MCF 10A (cell line): ENCODE results near the gene LRBA. TPM values are rescaled to one million over a fixed set of nuclear protein-coding genes. Genes with fewer than 3 reads are reported as not detected.

ENCODE experiments used
- BruUV-seq: library from RNA; stranded (reverse); fragments of 400-500 nt; replicated peaks from 2 replicates; lab custom pipeline; 2021; lab: Mats Ljungman, UMichigan
- CTCF ChIA-PET: fragments of 300-600 bp; sonication (Branson Sonifier 250); formaldehyde crosslinking; extraction: SDS; loops from one replicate; lab custom pipeline; 2021; ENCODE audit warnings: antibody characterized with exemption, inconsistent platforms; lab: Yijun Ruan, JAX
- POLR2A ChIA-PET: fragments of 300-600, 350-650 bp; sonication (Branson Sonifier 250); formaldehyde crosslinking; extraction: SDS; loops from one replicate; lab custom pipeline; 2020; ENCODE audit warnings: antibody characterized with exemption, inconsistent platforms; lab: Yijun Ruan, JAX
- DNase-seq: peaks from one replicate; pipeline ENCODE4 v3.0.0-alpha.2; 2018; ENCODE audit not compliant: unreplicated experiment
- H3K27ac Mint-ChIP-seq: one replicate; pipeline ENCODE4 v1.8.0; 2022; ENCODE audit warnings: mild to moderate bottlenecking, low read depth, mixed read lengths; ENCODE audit not compliant: unreplicated experiment
- H3K27me3 Mint-ChIP-seq: one replicate; pipeline ENCODE4 v1.8.0; 2022; ENCODE audit warnings: mixed read lengths; ENCODE audit not compliant: insufficient read depth, unreplicated experiment
- H3K36me3 Mint-ChIP-seq: one replicate; pipeline ENCODE4 v1.8.0; 2022; ENCODE audit warnings: mild to moderate bottlenecking, moderate library complexity, mixed read lengths; ENCODE audit not compliant: insufficient read depth, unreplicated experiment
- H3K4me1 Mint-ChIP-seq: one replicate; pipeline ENCODE4 v1.8.0; 2022; ENCODE audit warnings: mixed read lengths; ENCODE audit not compliant: insufficient read depth, unreplicated experiment
- H3K4me3 Mint-ChIP-seq: one replicate; pipeline ENCODE4 v1.8.0; 2022; ENCODE audit warnings: mild to moderate bottlenecking, moderate library complexity, mixed read lengths; ENCODE audit not compliant: unreplicated experiment
- H3K9me3 Mint-ChIP-seq: one replicate; pipeline ENCODE4 v1.8.0; 2022; ENCODE audit warnings: mixed read lengths; ENCODE audit not compliant: unreplicated experiment
- CTCF ChIP-seq: fragments of 200-600 bp; IDR thresholded peaks from one replicate; pipeline ENCODE4 v1.8.0; 2022; ENCODE audit warnings: antibody characterized with exemption, mild to moderate bottlenecking; ENCODE audit not compliant: unreplicated experiment
- intact Hi-C: fragments of 100-400 bp; cut with micrococcal nuclease; formaldehyde crosslinking; loops from 2 replicates; pipeline ENCODE4 v1.14.1; 2022
- total RNA-seq: library from RNA; stranded (reverse); gene quantifications from 2 replicates; pipeline ENCODE4 v1.2.3, GENCODE V29; 2022

The LRBA gene
- total RNA-seq, 1 experiment from 2014 or later, result 64.5 TPM

GRCh38 chr4:150986085-150986484, 29.0 kb downstream of the LRBA start:
- intact Hi-C loops, result no loop called here
- ChIA-PET CTCF (no interaction called here), POLR2A (interaction anchor here (0.7 kb wide), 2 partner anchors 41 to 1275 kb away, joined by 3 read pairs; no protein-coding TSS in a partner anchor)
- DNase-seq, result no peak
- H3K27ac Mint-ChIP-seq, result no peak overlapping the region
- BruUV-seq, result no TSS peak
- TF ChIP-seq CTCF, result no peak
- H3K4me1 Mint-ChIP-seq, result no peaks in the 10 kb centered on the region
- peaks cover 8% of the 10 kb centered on the region for H3K36me3 Mint-ChIP-seq
- no peak overlapping the region for H3K4me3 Mint-ChIP-seq
- H3K27me3 Mint-ChIP-seq, result no peaks in the 10 kb centered on the region
- peaks cover 6% of the 10 kb centered on the region for H3K9me3 Mint-ChIP-seq

GRCh38 chr4:150983851-150984250, 31.2 kb downstream of the LRBA start:
- intact Hi-C loops, result no loop called here
- no peak for TF ChIP-seq CTCF
- peaks cover 5% of the 10 kb centered on the region for H3K4me1 Mint-ChIP-seq
- no peak for DNase-seq
- no peak overlapping the region for H3K4me3 Mint-ChIP-seq
- peaks cover 6% of the 10 kb centered on the region for H3K9me3 Mint-ChIP-seq
- no TSS peak for BruUV-seq
- H3K36me3 Mint-ChIP-seq, result peaks cover 8% of the 10 kb centered on the region
- H3K27ac Mint-ChIP-seq, result no peak overlapping the region
- CTCF ChIA-PET, result no interaction called here
- H3K27me3 Mint-ChIP-seq, result no peaks in the 10 kb centered on the region
- POLR2A ChIA-PET, result interaction anchor here (0.6 to 1.2 kb wide), 2 partner anchors 15 to 386 kb away, joined by 3 to 4 read pairs; no protein-coding TSS in a partner anchor

GRCh38 chr4:150982557-150983233, 32.4 kb downstream of the LRBA start:
- intact Hi-C loops, result no loop called here
- no peak for DNase-seq
- Mint-ChIP-seq H3K36me3 (peaks cover 8% of the 10 kb centered on the region), H3K27ac (no peak overlapping the region), H3K4me3 (no peak overlapping the region), H3K4me1 (peaks cover 13% of the 10 kb centered on the region), H3K9me3 (peaks cover 10% of the 10 kb centered on the region), H3K27me3 (no peaks in the 10 kb centered on the region)
- no TSS peak for BruUV-seq
- POLR2A ChIA-PET, result no interaction called here
- no peak for TF ChIP-seq CTCF
- CTCF ChIA-PET, result no interaction called here

GRCh38 chr4:150978738-150979575, 36.1 kb downstream of the LRBA start:
- intact Hi-C loops, result no loop called here
- BruUV-seq, result no TSS peak

More at GRCh38 chr4:150978738-150979575, 36.1 kb downstream of the LRBA start:
- Mint-ChIP-seq H3K9me3 (peaks cover 10% of the 10 kb centered on the region), H3K4me3 (no peak overlapping the region), H3K36me3 (peaks cover 14% of the 10 kb centered on the region), H3K27me3 (no peaks in the 10 kb centered on the region), H3K4me1 (peaks cover 13% of the 10 kb centered on the region), H3K27ac (no peak overlapping the region)
- ChIA-PET POLR2A (interaction anchor here (0.9 to 1.3 kb wide), 4 partner anchors 9 to 18 kb away, joined by 3 to 4 read pairs (median 3); no protein-coding TSS in a partner anchor), CTCF (interaction anchor here (0.6 to 1.3 kb wide), 3 partner anchors 12 to 1658 kb away, joined by 3 read pairs; no protein-coding TSS in a partner anchor)
- TF ChIP-seq CTCF, result no peak
- no peak for DNase-seq
